Neural crest cell (in vitro differentiated cells): ENCODE results near the gene TP63. TPM values are rescaled to one million over a fixed set of nuclear protein-coding genes. Genes with fewer than 3 reads are reported as not detected.
A peak's percentile ranks its signal among the peaks of the same experiment; 100 is the strongest.

Source experiments
- DNase-seq: peaks from one replicate; pipeline ENCODE4 v3.0.0; 2021; ENCODE audit warnings: low read depth, mixed read lengths, low spot score
- H3K27ac Mint-ChIP-seq: one replicate; pipeline ENCODE4 v1.8.0; 2021; ENCODE audit warnings: mild to moderate bottlenecking, mixed read lengths; ENCODE audit not compliant: unreplicated experiment
- H3K27me3 Mint-ChIP-seq: 2 replicates; pipeline ENCODE4 v1.8.0; 2021; ENCODE audit warnings: low read depth, mild to moderate bottlenecking, mixed read lengths
- H3K36me3 Mint-ChIP-seq: 2 replicates; pipeline ENCODE4 v1.8.0; 2021; ENCODE audit warnings: low read depth, mild to moderate bottlenecking, mixed read lengths
- H3K4me1 Mint-ChIP-seq: 2 replicates; pipeline ENCODE4 v1.8.0; 2021; ENCODE audit warnings: mixed read lengths
- H3K4me3 Mint-ChIP-seq: one replicate; pipeline ENCODE4 v1.8.0; 2021; ENCODE audit warnings: mild to moderate bottlenecking, mixed read lengths
- H3K9me3 Mint-ChIP-seq: 2 replicates; pipeline ENCODE4 v1.8.0; 2021; ENCODE audit warnings: mixed read lengths
- total RNA-seq: library from RNA; stranded (reverse); gene quantifications from 2 replicates; pipeline ENCODE4 v1.2.1, GENCODE V29; 2021
- TF ChIP-seq, protein P1 (sequence below): fragments of 200-600 bp; sonication (generic); conservative IDR thresholded peaks from 2 replicates; pipeline ENCODE4 v1.5.0; 2021; ENCODE audit warnings: antibody characterized with exemption, mild to moderate bottlenecking

Gene TP63
- total RNA-seq, 1 donor from 2014 or later: 0.21 TPM

DNA sequence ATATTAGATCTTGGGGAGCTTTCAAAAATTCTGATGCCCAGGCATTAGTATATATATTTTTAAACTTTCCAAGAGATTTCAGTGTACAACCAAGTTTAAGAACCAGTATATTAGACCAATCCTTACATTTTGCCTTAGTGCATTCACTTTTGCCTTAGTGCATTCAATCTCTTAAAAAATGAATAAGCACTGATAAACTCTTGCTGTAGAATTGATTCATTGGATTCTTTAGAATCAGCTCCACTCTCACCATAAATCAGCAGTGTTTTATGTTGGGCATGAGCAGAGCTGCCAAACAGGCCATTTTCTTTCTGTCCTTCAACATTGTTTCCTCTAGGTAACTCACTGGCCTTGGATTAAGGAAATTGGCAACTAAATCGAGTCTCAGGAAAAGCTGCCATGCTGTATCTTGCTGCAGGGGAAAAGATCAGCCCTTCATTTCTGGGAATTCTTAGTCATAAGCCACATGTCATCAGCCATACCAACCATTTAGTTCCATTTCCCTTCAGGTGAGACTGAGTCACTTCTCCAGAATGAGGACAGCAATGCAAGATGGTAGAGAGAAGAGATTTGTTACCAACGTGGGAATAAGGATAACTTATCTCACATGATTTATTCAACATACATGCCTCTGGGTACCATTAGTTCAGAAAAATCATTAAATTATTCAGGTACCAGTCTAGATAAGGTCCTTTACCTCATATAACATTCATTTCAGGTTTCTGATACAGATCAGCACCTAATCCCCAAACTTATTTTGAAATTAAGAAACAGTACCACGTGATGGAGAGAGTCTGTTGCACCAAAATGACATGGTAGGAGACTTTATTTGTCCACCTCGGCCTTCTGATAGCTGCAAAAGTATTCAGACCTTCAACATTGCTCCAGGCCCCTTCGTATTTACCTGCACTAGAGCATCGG lies 297.0 kb downstream of the TP63 start:
- no peaks in the 10 kb centered on the region for H3K4me1 Mint-ChIP-seq
- H3K27me3 Mint-ChIP-seq: no peaks in the 10 kb centered on the region
- no peak overlapping the region for H3K4me3 Mint-ChIP-seq
- H3K36me3 Mint-ChIP-seq: no peaks in the 10 kb centered on the region
- no peak overlapping the region for H3K27ac Mint-ChIP-seq
- no peak for DNase-seq
- TF ChIP-seq, protein P1, sequence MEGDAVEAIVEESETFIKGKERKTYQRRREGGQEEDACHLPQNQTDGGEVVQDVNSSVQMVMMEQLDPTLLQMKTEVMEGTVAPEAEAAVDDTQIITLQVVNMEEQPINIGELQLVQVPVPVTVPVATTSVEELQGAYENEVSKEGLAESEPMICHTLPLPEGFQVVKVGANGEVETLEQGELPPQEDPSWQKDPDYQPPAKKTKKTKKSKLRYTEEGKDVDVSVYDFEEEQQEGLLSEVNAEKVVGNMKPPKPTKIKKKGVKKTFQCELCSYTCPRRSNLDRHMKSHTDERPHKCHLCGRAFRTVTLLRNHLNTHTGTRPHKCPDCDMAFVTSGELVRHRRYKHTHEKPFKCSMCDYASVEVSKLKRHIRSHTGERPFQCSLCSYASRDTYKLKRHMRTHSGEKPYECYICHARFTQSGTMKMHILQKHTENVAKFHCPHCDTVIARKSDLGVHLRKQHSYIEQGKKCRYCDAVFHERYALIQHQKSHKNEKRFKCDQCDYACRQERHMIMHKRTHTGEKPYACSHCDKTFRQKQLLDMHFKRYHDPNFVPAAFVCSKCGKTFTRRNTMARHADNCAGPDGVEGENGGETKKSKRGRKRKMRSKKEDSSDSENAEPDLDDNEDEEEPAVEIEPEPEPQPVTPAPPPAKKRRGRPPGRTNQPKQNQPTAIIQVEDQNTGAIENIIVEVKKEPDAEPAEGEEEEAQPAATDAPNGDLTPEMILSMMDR: no peak
- no peaks in the 10 kb centered on the region for H3K9me3 Mint-ChIP-seq

DNA sequence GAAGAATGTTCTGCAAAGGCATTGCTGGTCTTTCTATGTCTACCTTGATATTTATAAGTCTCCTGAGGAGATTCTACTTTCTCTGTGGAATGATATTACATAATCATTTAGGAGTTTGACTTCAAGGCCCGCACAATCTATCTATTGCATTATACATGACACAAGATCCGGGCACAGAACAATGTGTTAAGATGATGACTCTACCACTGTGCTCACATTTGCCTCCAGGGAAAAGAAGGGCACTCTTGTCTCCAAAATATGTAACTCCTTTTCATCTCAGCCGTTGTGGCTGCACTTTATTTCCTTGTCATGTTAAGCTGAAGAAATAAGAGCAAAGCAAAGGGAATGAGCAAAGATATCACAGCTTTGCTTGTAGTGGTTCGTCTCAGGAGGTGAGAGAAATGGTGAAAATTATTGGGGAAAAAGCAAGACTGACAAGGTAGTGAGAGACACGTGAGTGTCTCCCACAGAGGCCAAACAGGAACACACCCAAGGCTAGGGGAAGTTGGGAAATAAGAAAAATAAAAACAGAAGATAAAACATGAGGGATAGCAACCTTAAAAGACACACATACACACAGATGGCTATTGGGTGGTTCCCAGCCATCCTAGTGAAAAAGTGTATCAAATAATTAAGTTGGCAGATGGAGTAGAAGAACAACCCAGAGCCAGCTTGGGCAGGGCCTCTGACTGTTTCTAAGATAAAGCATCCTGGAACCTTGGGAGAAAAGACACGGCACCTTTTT lies 305.2 kb downstream of the TP63 start:
- DNase-seq: no peak
- Mint-ChIP-seq H3K36me3 (no peaks in the 10 kb centered on the region), H3K9me3 (peaks cover 3% of the 10 kb centered on the region), H3K27ac (peak overlapping the region; percentile 51), H3K27me3 (no peaks in the 10 kb centered on the region), H3K4me3 (no peak overlapping the region), H3K4me1 (no peaks in the 10 kb centered on the region)
- TF ChIP-seq, protein P1: no peak

DNA sequence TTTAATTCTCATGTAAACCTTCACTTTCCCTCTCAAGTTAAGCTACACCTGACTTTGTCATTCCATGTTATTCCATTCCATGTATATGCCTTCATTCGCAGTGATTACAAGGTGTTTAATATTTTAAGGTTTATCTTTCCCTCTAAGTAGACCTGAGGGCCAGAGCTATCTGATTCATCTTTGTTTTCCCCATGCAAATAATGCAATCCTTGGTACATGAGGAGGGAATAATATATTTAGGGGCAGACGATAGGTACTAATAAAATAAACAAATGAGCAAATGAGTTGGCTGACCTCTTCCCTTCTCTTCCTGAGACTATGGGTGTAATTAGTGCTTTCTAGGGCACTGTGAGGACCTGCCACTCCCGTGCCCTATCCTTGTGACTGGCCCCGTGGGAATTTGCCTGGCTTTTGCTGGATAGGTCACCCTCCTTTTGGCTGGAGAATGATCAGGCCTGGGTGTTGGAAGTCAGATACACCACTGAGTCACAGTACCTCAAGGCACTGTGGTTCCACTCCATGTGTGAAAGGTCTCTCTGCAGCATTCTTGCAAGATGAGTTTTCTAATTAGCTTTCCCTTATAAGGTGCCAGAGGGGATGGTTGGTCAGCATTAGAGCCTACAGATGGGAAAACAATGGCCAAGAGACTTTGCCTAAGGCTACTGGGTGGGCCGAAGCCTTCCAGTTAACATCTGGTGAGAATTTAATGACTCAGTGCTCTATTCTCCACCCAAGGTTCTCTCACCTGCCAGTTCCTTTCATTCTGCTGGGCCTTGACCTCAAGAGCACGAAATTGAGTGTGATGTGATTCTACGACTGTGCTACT lies 306.3 kb downstream of the TP63 start:
- Mint-ChIP-seq H3K27me3 (no peaks in the 10 kb centered on the region), H3K27ac (peak overlapping the region; percentile 45), H3K4me1 (no peaks in the 10 kb centered on the region), H3K4me3 (no peak overlapping the region), H3K9me3 (peaks cover 3% of the 10 kb centered on the region), H3K36me3 (no peaks in the 10 kb centered on the region)
- TF ChIP-seq, protein P1: no peak
- no peak for DNase-seq

DNA sequence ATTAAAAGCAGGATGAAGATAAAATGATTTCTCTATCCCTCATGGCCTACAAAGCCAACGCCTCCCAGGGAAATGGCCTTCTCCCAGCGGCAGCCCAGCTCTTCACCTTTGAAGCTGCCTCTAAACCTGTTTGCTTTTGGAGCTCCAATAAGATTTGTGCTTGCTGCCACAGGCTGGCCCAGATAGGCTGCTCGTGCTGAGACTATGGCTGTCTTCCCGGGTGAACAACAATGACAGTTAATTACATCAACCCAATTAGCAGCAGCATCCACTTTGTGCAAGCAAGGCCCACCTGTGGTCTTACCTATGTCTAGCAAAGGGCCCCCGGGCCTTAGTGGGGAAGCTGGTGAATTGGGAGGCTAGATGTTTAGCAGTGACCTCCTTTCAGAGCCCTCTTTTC lies 309.9 kb downstream of the TP63 start:
- DNase-seq: no peak
- Mint-ChIP-seq H3K27ac (no peak overlapping the region), H3K4me3 (no peak overlapping the region), H3K27me3 (no peaks in the 10 kb centered on the region), H3K36me3 (no peaks in the 10 kb centered on the region), H3K9me3 (peaks cover 3% of the 10 kb centered on the region), H3K4me1 (no peaks in the 10 kb centered on the region)
- TF ChIP-seq, protein P1: no peak

DNA sequence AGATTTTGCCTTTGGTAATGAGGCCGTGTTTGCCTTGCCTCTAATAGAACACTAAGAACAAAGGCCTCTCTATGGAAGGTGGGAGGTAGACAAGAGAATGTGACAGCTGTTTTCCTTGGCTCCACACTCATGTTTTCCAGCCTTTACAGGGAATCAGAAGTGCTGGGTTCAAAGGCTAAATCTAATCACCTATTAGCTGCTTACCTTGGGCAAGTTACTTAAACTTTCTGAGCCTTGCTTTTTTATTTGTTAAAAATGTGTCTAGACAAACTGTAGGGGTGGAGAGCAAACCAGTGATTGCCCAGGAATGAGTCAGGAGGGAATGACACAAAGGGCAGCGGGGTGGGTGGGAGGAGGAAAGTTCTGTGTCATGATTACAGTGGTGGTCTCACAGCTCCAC lies 310.5 kb downstream of the TP63 start:
- Mint-ChIP-seq H3K36me3 (no peaks in the 10 kb centered on the region), H3K27ac (no peak overlapping the region), H3K4me1 (no peaks in the 10 kb centered on the region), H3K27me3 (no peaks in the 10 kb centered on the region), H3K4me3 (no peak overlapping the region), H3K9me3 (no peaks in the 10 kb centered on the region)
- TF ChIP-seq, protein P1: no peak
- no peak for DNase-seq
